ENCODE results near the gene INPP5D. TPM values are rescaled to one million over a fixed set of nuclear protein-coding genes. Genes with fewer than 3 reads are reported as not detected.
"Not testable (repeated sequence)": the region's sequence is repeated elsewhere in the genome, so short reads cannot be mapped to it uniquely, and the experiment has no call there.

INPP5D gene
- total RNA-seq, 1 donor from 2014 or later, result 33.4 TPM

- no peak for DNase-seq (ENCODE audit: extremely low spot score in 2 of 2)
- no peak overlapping the region for H3K27ac ChIP-seq
- no peaks in the 10 kb centered on the region for H3K9me3 ChIP-seq
- H3K36me3 ChIP-seq, result no peaks in the 10 kb centered on the region
- peaks cover 7% of the 10 kb centered on the region for H3K4me1 ChIP-seq
- H3K27me3 ChIP-seq, result no peaks in the 10 kb centered on the region
- intact Hi-C loops (cut with DNase I), result no loop called here
- TF ChIP-seq POLR2A (IDR thresholded peaks at IDR 0.05), result no peak
- TF ChIP-seq CTCF (IDR thresholded peaks at IDR 0.05), result no peak
- TF ChIP-seq POLR2AphosphoS5 (IDR thresholded peaks at IDR 0.05; ENCODE audit: insufficient read depth in 1 of 2, low read depth in 1 of 2), result no peak
- H3K4me3 ChIP-seq, result no peak overlapping the region
Observed at GRCh38 chr2:233048569-233049193, 11.5 kb upstream of the INPP5D start.

GRCh38 chr2:233049194-233049761, 10.9 kb upstream of the INPP5D start:
- peaks cover 12% of the 10 kb centered on the region for H3K4me1 ChIP-seq
- TF ChIP-seq CTCF (IDR thresholded peaks at IDR 0.05) (no peak), POLR2AphosphoS5 (IDR thresholded peaks at IDR 0.05; ENCODE audit: insufficient read depth in 1 of 2, low read depth in 1 of 2) (no peak), POLR2A (IDR thresholded peaks at IDR 0.05) (no peak)
- H3K27me3 ChIP-seq, result no peaks in the 10 kb centered on the region
- intact Hi-C loops (cut with DNase I), result no loop called here
- H3K4me3 ChIP-seq, result no peak overlapping the region
- no peak overlapping the region for H3K27ac ChIP-seq
- no peaks in the 10 kb centered on the region for H3K9me3 ChIP-seq
- H3K36me3 ChIP-seq, result no peaks in the 10 kb centered on the region
- no peak for DNase-seq (ENCODE audit: extremely low spot score in 2 of 2)

DNA sequence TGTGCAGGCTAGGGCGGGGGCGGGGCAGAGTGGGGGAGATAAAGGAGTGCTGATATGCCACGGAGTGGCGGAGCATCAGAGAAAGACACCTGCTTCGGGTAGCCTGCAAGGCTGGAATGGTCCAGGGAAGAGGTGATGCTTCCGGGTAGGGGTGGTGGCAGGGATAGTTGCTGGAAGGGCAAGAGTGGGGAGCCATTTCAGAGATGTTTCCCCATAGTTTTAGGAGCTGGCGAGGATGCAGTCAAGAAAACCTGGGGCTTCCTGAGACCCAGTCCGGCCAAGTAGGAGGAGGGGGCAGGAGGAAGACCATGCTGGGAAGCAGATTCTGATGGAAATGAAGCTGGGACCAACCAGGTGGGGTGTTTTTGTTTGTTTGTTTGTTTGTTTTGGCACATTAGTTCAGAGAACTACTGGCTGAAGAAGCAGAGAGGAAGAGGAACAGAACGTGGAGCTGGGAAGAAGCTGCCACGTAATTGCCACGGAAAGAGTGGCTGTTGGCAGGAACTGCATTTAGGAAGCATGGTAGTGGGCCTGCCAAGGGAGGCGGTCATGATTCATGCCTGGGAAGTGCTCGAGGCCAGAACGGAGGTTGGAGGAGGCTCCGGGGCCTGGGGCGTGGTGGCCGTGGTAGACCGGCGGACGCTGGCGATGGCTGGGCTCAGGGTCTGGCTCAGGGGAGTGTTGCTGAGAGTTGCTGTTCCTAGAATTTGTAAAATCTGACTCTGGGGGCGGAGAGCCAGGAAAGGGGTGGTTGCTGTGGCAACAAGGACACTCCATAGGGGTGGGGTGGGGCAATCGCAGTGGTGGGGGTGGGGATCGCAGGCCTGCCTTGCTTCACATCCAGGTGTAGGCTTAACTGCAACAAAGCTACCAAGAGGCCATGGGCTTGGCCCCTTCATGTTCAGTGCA, 8.6 kb upstream of the INPP5D start:
- intact Hi-C loops (cut with DNase I), result no loop called here
- Histone ChIP-seq H3K4me3 (no peak overlapping the region), H3K4me1 (peaks cover 13% of the 10 kb centered on the region), H3K9me3 (no peaks in the 10 kb centered on the region), H3K27me3 (no peaks in the 10 kb centered on the region), H3K27ac (no peak overlapping the region), H3K36me3 (no peaks in the 10 kb centered on the region)
- DNase-seq (ENCODE audit: extremely low spot score in 2 of 2), result peak in 1 of 2 donors; percentile 84
- TF ChIP-seq CTCF (IDR thresholded peaks at IDR 0.05) (no peak), POLR2A (IDR thresholded peaks at IDR 0.05) (no peak), POLR2AphosphoS5 (IDR thresholded peaks at IDR 0.05; ENCODE audit: insufficient read depth in 1 of 2, low read depth in 1 of 2) (peak; percentile 28 to 49)

DNA sequence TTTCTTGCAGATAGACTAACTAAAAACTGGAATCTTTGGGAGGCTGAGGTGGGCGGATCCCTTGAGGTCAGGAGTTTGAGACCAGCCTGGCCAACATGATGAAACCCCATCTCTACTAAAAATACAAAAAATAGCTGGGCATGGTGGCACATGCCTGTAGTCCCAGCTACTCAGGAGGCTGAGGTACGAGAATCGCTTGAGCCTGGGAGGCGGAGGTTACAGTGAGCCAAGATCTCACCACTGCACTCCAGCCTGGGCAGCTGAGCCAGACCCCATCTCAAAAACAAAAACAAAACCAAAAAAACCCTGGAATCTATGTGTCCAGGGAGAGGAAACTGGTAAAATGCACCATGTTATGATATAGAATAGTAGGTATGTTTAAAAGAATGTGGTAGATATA, 7.6 kb upstream of the INPP5D start:
- H3K9me3 ChIP-seq; H3K27me3 ChIP-seq; H3K4me3 ChIP-seq; intact Hi-C loops (cut with DNase I); H3K36me3 ChIP-seq; DNase-seq (ENCODE audit: extremely low spot score in 2 of 2); H3K27ac ChIP-seq: not testable (repeated sequence)
- H3K4me1 ChIP-seq, result peaks cover 13% of the 10 kb centered on the region

GRCh38 chr2:233053928-233054784, 6.0 kb upstream of the INPP5D start:
- intact Hi-C loops (cut with DNase I), result no loop called here
- Histone ChIP-seq H3K27ac (no peak overlapping the region), H3K27me3 (no peaks in the 10 kb centered on the region), H3K4me3 (no peak overlapping the region), H3K9me3 (no peaks in the 10 kb centered on the region), H3K4me1 (peaks cover 13% of the 10 kb centered on the region), H3K36me3 (no peaks in the 10 kb centered on the region)
- no peak for DNase-seq (ENCODE audit: extremely low spot score in 2 of 2)
- TF ChIP-seq POLR2AphosphoS5 (IDR thresholded peaks at IDR 0.05; ENCODE audit: insufficient read depth in 1 of 2, low read depth in 1 of 2) (no peak), POLR2A (IDR thresholded peaks at IDR 0.05) (no peak), CTCF (IDR thresholded peaks at IDR 0.05) (peak; percentile 48 to 74 (median 68))
